WTC11 (cell line): ENCODE data around the gene DRP2. TPM values are rescaled to one million over a fixed set of nuclear protein-coding genes. Genes with fewer than 3 reads are reported as not detected.
A peak's percentile ranks its signal among the peaks of the same experiment; 100 is the strongest.

Experiments
- ATAC-seq: fragments of 200-7000 bp; cut with Tn5 transposase; 2 replicates; pipeline ENCODE4 v1.10.0; 2021; ENCODE audit warnings: mild to moderate bottlenecking, moderate library complexity
- CTCF ChIA-PET: fragments of 300-600 bp; sonication (Branson Sonifier 250); formaldehyde crosslinking; loops from one replicate; lab custom pipeline; 2021; ENCODE audit warnings: antibody characterized with exemption; lab: Charles Lee
- POLR2A ChIA-PET: fragments of 350-600 bp; sonication (Branson Sonifier 250); formaldehyde crosslinking; loops from one replicate; lab custom pipeline; 2021; ENCODE audit warnings: antibody characterized with exemption; lab: Charles Lee
- DNase-seq: peaks from one replicate; pipeline ENCODE4 v3.0.0; 2021; ENCODE audit warnings: low spot score
- H3K27ac Mint-ChIP-seq: 2 replicates; pipeline ENCODE4 v1.8.0; 2021; ENCODE audit warnings: mixed read lengths
- H3K27me3 Mint-ChIP-seq: 2 replicates; pipeline ENCODE4 v1.8.0; 2021; ENCODE audit warnings: low read depth, mild to moderate bottlenecking, moderate library complexity, mixed read lengths
- H3K36me3 Mint-ChIP-seq: 2 replicates; pipeline ENCODE4 v1.8.0; 2021; ENCODE audit warnings: mixed read lengths
- H3K4me1 Mint-ChIP-seq: 2 replicates; pipeline ENCODE4 v1.8.0; 2022; ENCODE audit warnings: mixed read lengths
- H3K4me3 Mint-ChIP-seq: 2 replicates; pipeline ENCODE4 v1.8.0; 2021; ENCODE audit warnings: mild to moderate bottlenecking, moderate library complexity, mixed read lengths
- H3K9me3 Mint-ChIP-seq: 2 replicates; pipeline ENCODE4 v1.8.0; 2021; ENCODE audit warnings: mixed read lengths
- CREM ChIP-seq: sonication (generic); formaldehyde crosslinking; IDR thresholded peaks from 2 replicates; pipeline ENCODE4 v1.8.1; 2022; ENCODE audit warnings: mild to moderate bottlenecking, missing genetic modification reagents, moderate library complexity
- ELF4 ChIP-seq: sonication (generic); formaldehyde crosslinking; IDR thresholded peaks from 2 replicates; pipeline ENCODE4 v1.8.1; 2022; ENCODE audit warnings: low read depth, mild to moderate bottlenecking, moderate library complexity, missing genetic modification reagents
- ESRRA ChIP-seq: sonication (generic); formaldehyde crosslinking; IDR thresholded peaks from 2 replicates; pipeline ENCODE4 v1.8.1; 2022; ENCODE audit warnings: mild to moderate bottlenecking, missing genetic modification reagents, borderline replicate concordance
- ETV6 ChIP-seq: sonication (generic); formaldehyde crosslinking; IDR thresholded peaks from 2 replicates; pipeline ENCODE4 v1.8.1; 2022; ENCODE audit warnings: mild to moderate bottlenecking, missing genetic modification reagents
- MXD4 ChIP-seq: fragments of 250-450 bp; sonication (Bioruptor Pico); IDR thresholded peaks from 2 replicates; pipeline ENCODE4 v1.8.0; 2021; ENCODE audit warnings: mild to moderate bottlenecking, moderate library complexity, borderline replicate concordance
- NFE2L1 ChIP-seq: sonication (generic); formaldehyde crosslinking; IDR thresholded peaks from 2 replicates; pipeline ENCODE4 v1.8.1; 2023; ENCODE audit warnings: missing genetic modification reagents
- NFYB ChIP-seq: sonication (generic); formaldehyde crosslinking; conservative IDR thresholded peaks from 2 replicates; pipeline ENCODE4 v1.8.0; 2022; ENCODE audit warnings: low read depth, missing genetic modification reagents
- NR1H2 ChIP-seq: sonication (generic); formaldehyde crosslinking; IDR thresholded peaks from 2 replicates; pipeline ENCODE4 v1.9.0; 2021; ENCODE audit warnings: mild to moderate bottlenecking, moderate library complexity, missing genetic modification reagents
- PRRX2 ChIP-seq: fragments of 250-450 bp; sonication (Bioruptor Pico); IDR thresholded peaks from 2 replicates; pipeline ENCODE4 v1.8.0; 2021; ENCODE audit warnings: mild to moderate bottlenecking
- RELA ChIP-seq: sonication (generic); formaldehyde crosslinking; IDR thresholded peaks from 2 replicates; pipeline ENCODE4 v1.8.1; 2022; ENCODE audit warnings: missing genetic modification reagents, mild to moderate bottlenecking, borderline replicate concordance
- SP1 ChIP-seq: sonication (generic); formaldehyde crosslinking; conservative IDR thresholded peaks from 2 replicates; pipeline ENCODE4 v1.8.1; 2022; ENCODE audit warnings: missing genetic modification reagents
- TCF7 ChIP-seq: sonication (generic); formaldehyde crosslinking; IDR thresholded peaks from 2 replicates; pipeline ENCODE4 v1.8.0; 2022; ENCODE audit warnings: mild to moderate bottlenecking, low read depth, missing genetic modification reagents, moderate library complexity
- ZNF219 ChIP-seq: sonication (generic); formaldehyde crosslinking; IDR thresholded peaks from 2 replicates; pipeline ENCODE4 v1.8.0; 2023; ENCODE audit warnings: missing genetic modification reagents, mild to moderate bottlenecking, borderline replicate concordance
- ZNF425 ChIP-seq: fragments of 250-450 bp; sonication (Bioruptor Pico); conservative IDR thresholded peaks from 2 replicates; pipeline ENCODE4 v1.9.0; 2021; ENCODE audit warnings: mild to moderate bottlenecking
- ZSCAN18 ChIP-seq: fragments of 250-450 bp; sonication (Bioruptor Pico); IDR thresholded peaks from 2 replicates; pipeline ENCODE4 v2.1.2; 2022; ENCODE audit warnings: mild to moderate bottlenecking, moderate library complexity
- total RNA-seq: library from RNA; stranded (reverse); gene quantifications from 3 replicates; pipeline ENCODE4 v1.2.3, GENCODE V29; 2021
- TF ChIP-seq, protein P1 (sequence below): sonication (generic); formaldehyde crosslinking; IDR thresholded peaks from 2 replicates; pipeline ENCODE4 v1.8.0; 2023; ENCODE audit warnings: mild to moderate bottlenecking, missing genetic modification reagents
- TF ChIP-seq, protein P2 (sequence below): sonication (generic); formaldehyde crosslinking; IDR thresholded peaks from 2 replicates; pipeline ENCODE4 v1.8.0; 2022; ENCODE audit warnings: mild to moderate bottlenecking, missing genetic modification reagents
- TF ChIP-seq, protein P3 (sequence below): sonication (generic); formaldehyde crosslinking; IDR thresholded peaks from 2 replicates; pipeline ENCODE4 v1.8.0; 2022; ENCODE audit warnings: missing genetic modification reagents
- TF ChIP-seq, protein P4 (sequence below): sonication (generic); formaldehyde crosslinking; IDR thresholded peaks from 2 replicates; pipeline ENCODE4 v1.8.1; 2022; ENCODE audit warnings: low read depth, mild to moderate bottlenecking, moderate library complexity, missing genetic modification reagents, borderline replicate concordance
- TF ChIP-seq, protein P5 (sequence below): sonication (generic); formaldehyde crosslinking; conservative IDR thresholded peaks from 2 replicates; pipeline ENCODE4 v1.8.1; 2022; ENCODE audit warnings: mild to moderate bottlenecking, missing genetic modification reagents

Gene DRP2
- total RNA-seq, 1 experiment from 2014 or later = 0.52 TPM

- TF ChIP-seq, protein P1, sequence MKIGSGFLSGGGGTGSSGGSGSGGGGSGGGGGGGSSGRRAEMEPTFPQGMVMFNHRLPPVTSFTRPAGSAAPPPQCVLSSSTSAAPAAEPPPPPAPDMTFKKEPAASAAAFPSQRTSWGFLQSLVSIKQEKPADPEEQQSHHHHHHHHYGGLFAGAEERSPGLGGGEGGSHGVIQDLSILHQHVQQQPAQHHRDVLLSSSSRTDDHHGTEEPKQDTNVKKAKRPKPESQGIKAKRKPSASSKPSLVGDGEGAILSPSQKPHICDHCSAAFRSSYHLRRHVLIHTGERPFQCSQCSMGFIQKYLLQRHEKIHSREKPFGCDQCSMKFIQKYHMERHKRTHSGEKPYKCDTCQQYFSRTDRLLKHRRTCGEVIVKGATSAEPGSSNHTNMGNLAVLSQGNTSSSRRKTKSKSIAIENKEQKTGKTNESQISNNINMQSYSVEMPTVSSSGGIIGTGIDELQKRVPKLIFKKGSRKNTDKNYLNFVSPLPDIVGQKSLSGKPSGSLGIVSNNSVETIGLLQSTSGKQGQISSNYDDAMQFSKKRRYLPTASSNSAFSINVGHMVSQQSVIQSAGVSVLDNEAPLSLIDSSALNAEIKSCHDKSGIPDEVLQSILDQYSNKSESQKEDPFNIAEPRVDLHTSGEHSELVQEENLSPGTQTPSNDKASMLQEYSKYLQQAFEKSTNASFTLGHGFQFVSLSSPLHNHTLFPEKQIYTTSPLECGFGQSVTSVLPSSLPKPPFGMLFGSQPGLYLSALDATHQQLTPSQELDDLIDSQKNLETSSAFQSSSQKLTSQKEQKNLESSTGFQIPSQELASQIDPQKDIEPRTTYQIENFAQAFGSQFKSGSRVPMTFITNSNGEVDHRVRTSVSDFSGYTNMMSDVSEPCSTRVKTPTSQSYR (CRISPR knock-in tag) = no peak
- TF ChIP-seq ETV6 (CRISPR knock-in tag) = no peak
- TF ChIP-seq, all 79 proteins: peak for 0
Observed at GRCh38 chrX:101217689-101218088, 1.9 kb upstream of the DRP2 start (continued).

DNA sequence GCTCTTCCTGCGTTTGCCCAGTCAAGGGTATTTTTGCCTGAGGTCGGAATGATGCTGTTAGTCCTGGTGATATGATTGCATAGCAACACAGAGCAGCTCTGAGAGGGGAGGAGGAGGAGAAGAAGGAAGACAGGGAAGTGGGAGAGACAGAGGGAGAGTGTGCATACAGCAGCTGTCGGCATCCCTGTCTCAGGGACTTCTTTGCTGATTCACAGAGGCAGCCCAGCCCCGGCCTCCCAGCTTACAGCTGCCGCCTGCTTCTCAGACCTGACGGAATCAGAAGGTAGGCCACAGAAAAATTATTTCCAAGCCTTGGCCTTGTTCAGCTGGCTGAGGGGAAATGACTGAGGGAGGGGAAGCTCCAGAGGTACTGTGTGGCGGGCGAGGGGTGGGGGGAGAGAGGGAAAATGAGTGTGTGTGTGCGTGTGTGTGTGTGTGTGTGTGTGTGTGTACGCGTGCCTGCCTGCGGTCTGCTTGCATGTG is 319 bp downstream of the DRP2 start:
- DNase-seq (no peak), ATAC-seq (peak; percentile 50)
- H3K4me1 Mint-ChIP-seq = peaks cover 8% of the 10 kb centered on the region
- TF ChIP-seq ESRRA (CRISPR knock-in tag) (no peak), NR1H2 (no peak), SP1 (CRISPR knock-in tag) (no peak)
- H3K4me3 Mint-ChIP-seq = no peak overlapping the region
- no peaks in the 10 kb centered on the region for H3K36me3 Mint-ChIP-seq
- H3K27ac Mint-ChIP-seq = peak overlapping the region; percentile 55; the same call in 1 of the 2 replicates
- ChIA-PET POLR2A (no interaction called here), CTCF (no interaction called here)
- H3K9me3 Mint-ChIP-seq = no peaks in the 10 kb centered on the region
- no peaks in the 10 kb centered on the region for H3K27me3 Mint-ChIP-seq

DNA sequence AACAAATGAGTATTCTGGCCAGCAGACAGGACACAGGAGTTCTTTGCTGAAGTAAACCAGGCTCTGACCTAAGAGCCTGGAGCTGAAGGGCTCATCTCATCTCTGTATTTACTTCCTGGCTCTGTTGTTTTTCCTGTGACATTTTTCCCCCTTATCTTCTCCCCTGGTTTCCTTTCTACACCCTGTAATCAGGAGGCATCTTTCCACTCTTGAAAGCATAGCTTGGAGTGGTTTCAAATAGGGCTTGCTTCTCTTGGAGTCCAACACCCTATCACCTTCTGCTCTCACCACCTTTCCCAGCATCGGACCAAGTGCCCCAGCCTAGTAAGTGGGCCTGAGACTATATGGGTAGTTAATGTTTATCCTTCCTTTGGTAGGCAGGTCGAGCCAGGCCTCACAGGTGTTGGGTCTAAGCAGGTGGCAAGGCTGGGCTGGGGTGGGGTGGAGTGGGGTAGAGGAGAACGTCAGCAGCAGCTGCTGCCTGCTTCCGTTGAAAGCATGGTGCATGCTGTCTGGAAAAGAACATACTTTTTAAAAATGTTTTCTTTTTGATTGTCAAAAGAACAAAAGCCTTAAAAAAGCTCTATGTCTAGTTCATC is 1.2 kb downstream of the DRP2 start:
- Mint-ChIP-seq H3K27ac (no peak overlapping the region), H3K36me3 (no peaks in the 10 kb centered on the region), H3K4me3 (no peak overlapping the region), H3K9me3 (no peaks in the 10 kb centered on the region), H3K27me3 (no peaks in the 10 kb centered on the region), H3K4me1 (peaks cover 8% of the 10 kb centered on the region)
- ATAC-seq (no peak), DNase-seq (no peak)
- ChIA-PET CTCF (no interaction called here), POLR2A (no interaction called here)
- TF ChIP-seq, protein P2, sequence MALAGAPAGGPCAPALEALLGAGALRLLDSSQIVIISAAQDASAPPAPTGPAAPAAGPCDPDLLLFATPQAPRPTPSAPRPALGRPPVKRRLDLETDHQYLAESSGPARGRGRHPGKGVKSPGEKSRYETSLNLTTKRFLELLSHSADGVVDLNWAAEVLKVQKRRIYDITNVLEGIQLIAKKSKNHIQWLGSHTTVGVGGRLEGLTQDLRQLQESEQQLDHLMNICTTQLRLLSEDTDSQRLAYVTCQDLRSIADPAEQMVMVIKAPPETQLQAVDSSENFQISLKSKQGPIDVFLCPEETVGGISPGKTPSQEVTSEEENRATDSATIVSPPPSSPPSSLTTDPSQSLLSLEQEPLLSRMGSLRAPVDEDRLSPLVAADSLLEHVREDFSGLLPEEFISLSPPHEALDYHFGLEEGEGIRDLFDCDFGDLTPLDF (CRISPR knock-in tag) = no peak
- TF ChIP-seq RELA (CRISPR knock-in tag) = no peak
- no peak for TF ChIP-seq ZNF219
- TF ChIP-seq CREM = no peak
- no peak for TF ChIP-seq ETV6 (CRISPR knock-in tag)
- TF ChIP-seq ZSCAN18 = no peak
- TF ChIP-seq, protein P3, sequence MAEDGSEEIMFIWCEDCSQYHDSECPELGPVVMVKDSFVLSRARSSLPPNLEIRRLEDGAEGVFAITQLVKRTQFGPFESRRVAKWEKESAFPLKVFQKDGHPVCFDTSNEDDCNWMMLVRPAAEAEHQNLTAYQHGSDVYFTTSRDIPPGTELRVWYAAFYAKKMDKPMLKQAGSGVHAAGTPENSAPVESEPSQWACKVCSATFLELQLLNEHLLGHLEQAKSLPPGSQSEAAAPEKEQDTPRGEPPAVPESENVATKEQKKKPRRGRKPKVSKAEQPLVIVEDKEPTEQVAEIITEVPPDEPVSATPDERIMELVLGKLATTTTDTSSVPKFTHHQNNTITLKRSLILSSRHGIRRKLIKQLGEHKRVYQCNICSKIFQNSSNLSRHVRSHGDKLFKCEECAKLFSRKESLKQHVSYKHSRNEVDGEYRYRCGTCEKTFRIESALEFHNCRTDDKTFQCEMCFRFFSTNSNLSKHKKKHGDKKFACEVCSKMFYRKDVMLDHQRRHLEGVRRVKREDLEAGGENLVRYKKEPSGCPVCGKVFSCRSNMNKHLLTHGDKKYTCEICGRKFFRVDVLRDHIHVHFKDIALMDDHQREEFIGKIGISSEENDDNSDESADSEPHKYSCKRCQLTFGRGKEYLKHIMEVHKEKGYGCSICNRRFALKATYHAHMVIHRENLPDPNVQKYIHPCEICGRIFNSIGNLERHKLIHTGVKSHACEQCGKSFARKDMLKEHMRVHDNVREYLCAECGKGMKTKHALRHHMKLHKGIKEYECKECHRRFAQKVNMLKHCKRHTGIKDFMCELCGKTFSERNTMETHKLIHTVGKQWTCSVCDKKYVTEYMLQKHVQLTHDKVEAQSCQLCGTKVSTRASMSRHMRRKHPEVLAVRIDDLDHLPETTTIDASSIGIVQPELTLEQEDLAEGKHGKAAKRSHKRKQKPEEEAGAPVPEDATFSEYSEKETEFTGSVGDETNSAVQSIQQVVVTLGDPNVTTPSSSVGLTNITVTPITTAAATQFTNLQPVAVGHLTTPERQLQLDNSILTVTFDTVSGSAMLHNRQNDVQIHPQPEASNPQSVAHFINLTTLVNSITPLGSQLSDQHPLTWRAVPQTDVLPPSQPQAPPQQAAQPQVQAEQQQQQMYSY = no peak
- no peak for TF ChIP-seq NFE2L1
- no peak for TF ChIP-seq ELF4 (CRISPR knock-in tag)
- TF ChIP-seq, protein P4, sequence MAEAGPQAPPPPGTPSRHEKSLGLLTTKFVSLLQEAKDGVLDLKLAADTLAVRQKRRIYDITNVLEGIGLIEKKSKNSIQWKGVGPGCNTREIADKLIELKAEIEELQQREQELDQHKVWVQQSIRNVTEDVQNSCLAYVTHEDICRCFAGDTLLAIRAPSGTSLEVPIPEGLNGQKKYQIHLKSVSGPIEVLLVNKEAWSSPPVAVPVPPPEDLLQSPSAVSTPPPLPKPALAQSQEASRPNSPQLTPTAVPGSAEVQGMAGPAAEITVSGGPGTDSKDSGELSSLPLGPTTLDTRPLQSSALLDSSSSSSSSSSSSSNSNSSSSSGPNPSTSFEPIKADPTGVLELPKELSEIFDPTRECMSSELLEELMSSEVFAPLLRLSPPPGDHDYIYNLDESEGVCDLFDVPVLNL (CRISPR knock-in tag) = no peak
- TF ChIP-seq ZNF425 (CRISPR knock-in tag) = no peak
- TF ChIP-seq NFYB = no peak
- TF ChIP-seq, protein P5, sequence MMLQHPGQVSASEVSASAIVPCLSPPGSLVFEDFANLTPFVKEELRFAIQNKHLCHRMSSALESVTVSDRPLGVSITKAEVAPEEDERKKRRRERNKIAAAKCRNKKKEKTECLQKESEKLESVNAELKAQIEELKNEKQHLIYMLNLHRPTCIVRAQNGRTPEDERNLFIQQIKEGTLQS (CRISPR knock-in tag) = no peak
- no peak for TF ChIP-seq TCF7 (CRISPR knock-in tag)
- no peak for TF ChIP-seq MXD4 (CRISPR knock-in tag)
- TF ChIP-seq PRRX2 (CRISPR knock-in tag) = no peak
